Subcutaneous abdominal adipose tissue (tissue), 5 donors: ENCODE data around the gene NPY4R2.
"Not testable (repeated sequence)": the region's sequence is repeated elsewhere in the genome, so short reads cannot be mapped to it uniquely, and the experiment has no call there.

Experiments
- H3K27ac ChIP-seq: one replicate; pipeline ENCODE4 v1.7.0; 2013; ENCODE audit warnings: low read depth, mild to moderate bottlenecking, inconsistent platforms, low read length, moderate library complexity
- H3K27me3 ChIP-seq, 5 donors: one replicate each; pipeline ENCODE4 v1.7.0; 2013; ENCODE audit warnings: low read length in 5 of 5, inconsistent platforms in 1 of 5; ENCODE audit not compliant: control insufficient read depth in 5 of 5, insufficient read depth in 4 of 5
- H3K36me3 ChIP-seq, 5 donors: one replicate each; pipeline ENCODE4 v1.7.0; 2013; ENCODE audit warnings: low read length in 5 of 5; ENCODE audit not compliant: control insufficient read depth in 5 of 5, insufficient read depth in 5 of 5
- H3K4me1 ChIP-seq, 5 donors: one replicate each; pipeline ENCODE4 v1.7.0; 2013; ENCODE audit warnings: low read length in 5 of 5, mild to moderate bottlenecking in 3 of 5, moderate library complexity in 1 of 5; ENCODE audit not compliant: control insufficient read depth in 5 of 5, insufficient read depth in 5 of 5
- H3K4me3 ChIP-seq, 5 donors: one replicate each; pipeline ENCODE4 v1.7.0; 2013; ENCODE audit warnings: low read length in 5 of 5, low read depth in 1 of 5
- H3K9ac ChIP-seq, 5 donors: one replicate each; pipeline ENCODE4 v1.7.0; 2013; ENCODE audit warnings: low read length in 5 of 5, mild to moderate bottlenecking in 4 of 5, moderate library complexity in 3 of 5
- H3K9me3 ChIP-seq, 5 donors: one replicate each; pipeline ENCODE4 v1.7.0; 2013; ENCODE audit warnings: low read length in 5 of 5; ENCODE audit not compliant: control insufficient read depth in 5 of 5
- donor health status: healthy.
- donor health status: healthy.
- donor health status: healthy.
- donor health status: healthy.
- donor health status: healthy.

Gene NPY4R2

DNA sequence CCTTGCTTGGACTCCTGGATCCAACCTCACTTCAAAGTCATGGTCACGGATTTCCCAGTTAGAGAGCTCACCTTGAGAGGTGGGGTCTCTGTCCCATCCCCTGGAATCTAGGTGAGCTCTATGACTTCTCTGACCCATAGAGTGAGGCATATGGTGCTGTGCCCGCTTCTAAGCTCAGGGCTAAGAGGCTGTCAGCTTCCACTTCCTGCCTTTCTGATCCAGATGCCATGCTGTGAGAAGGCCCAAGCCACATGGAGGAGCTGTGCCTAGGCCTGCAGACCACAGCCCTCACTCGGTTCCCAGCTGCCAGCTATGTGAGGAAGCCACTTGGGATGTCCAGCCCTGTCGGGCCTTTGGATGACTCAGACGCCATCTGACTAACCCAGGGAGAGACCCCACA is 41.2 kb downstream of the NPY4R2 start:
- H3K36me3 ChIP-seq, H3K27ac ChIP-seq, H3K27me3 ChIP-seq, H3K9me3 ChIP-seq, H3K9ac ChIP-seq, H3K4me3 ChIP-seq, H3K4me1 ChIP-seq: not testable (repeated sequence)

DNA sequence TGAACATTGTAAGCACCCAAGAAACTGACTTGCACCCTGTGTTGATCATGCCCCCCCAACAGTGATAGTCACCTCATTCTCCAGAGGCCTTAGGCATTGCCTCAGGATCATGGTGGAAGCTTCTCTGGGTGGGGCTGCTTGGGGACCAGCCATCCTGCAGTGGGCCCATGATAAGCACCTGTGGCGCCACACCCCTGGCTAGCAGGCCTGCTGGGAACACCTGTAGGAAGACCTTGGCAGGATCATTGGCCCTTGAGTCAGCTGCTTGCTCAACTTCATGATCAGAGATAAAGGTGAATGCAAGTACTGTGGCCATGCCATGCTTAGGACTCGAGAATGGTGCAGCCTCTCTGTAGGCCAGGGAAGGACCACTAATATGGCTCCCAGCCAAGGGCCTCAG is 42.2 kb downstream of the NPY4R2 start:
- H3K27me3 ChIP-seq, H3K4me3 ChIP-seq, H3K9ac ChIP-seq, H3K9me3 ChIP-seq, H3K36me3 ChIP-seq, H3K4me1 ChIP-seq, H3K27ac ChIP-seq: not testable (repeated sequence)

DNA sequence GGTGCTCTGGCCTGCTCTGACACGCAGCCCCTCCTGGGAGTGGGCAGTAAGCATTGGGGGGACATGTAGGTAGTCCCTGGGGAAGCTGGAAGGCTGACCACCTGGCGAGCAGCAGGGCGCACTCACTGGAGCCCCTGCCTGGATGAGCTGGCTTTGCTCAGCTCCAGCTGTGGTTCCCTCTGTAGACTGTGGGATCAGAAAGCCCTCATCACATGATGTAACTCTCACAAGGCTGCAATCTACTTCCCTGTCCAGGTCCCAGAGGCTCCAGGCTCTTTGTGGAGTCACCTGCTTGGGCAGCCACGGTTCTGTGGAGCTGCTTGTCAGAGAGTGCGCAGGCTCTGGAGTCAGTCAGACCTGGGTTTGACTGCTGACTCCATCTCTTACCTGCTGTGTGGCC is 44.3 kb downstream of the NPY4R2 start:
- H3K4me3 ChIP-seq, H3K9me3 ChIP-seq, H3K4me1 ChIP-seq, H3K9ac ChIP-seq, H3K36me3 ChIP-seq, H3K27ac ChIP-seq, H3K27me3 ChIP-seq: not testable (repeated sequence)

DNA sequence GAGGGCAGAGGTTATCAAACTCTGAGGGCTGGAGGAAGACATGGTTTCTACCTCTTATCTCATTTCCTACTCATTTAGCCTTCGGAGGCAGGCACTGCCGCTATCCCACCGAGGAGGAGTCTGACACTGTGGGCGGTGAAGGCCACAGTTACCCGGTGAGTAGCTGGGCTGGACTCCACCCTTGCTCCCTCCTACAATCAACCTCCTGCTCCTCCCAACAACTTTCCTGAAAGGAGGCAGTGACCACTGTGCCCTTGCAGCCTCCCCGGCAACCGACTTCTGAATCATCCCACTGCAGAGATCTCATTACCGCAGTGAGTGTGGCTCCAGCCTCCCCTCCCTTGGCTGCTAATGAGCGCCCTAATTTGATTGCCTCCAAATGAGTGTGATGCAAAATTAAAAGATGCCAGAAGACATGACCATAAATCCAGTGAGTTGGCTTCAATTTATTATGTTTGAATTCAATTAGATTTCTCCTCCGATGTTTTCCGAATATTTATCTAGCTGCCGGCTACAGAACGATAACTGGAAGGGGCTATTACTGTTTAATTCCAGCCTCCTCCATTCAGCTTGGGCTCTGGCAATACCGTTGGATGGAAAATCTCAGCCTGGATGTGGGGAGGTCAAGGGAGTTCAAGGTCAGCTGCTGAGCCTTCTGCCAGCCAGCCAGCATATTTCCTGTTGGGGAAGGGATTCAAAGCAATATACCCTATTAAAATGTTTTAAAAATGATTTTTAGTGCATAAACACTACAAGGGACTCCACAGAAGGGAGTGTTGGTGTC is 46.0 kb downstream of the NPY4R2 start:
- not testable (repeated sequence) for H3K4me3 ChIP-seq, H3K9me3 ChIP-seq, H3K27me3 ChIP-seq, H3K9ac ChIP-seq, H3K4me1 ChIP-seq, H3K36me3 ChIP-seq, H3K27ac ChIP-seq

DNA sequence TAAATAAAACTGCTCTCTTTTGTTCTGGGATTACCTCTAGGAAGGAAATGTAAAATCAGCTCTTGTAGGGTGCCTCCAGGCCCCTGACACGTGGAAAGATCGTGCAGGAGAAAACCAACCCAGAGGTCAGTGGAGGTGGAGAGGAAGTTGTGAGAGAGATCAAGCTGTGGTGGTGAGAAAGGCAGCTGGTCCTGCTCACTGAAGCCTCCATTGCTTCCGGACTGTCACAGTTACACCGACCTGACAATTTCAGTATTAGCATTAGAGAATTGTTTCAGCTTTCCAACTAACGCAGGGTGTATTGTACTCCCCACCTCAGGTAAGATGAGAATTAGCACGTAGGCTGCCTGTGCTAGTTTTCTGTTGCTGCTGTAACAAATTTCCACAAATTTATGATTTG is 50.5 kb downstream of the NPY4R2 start:
- not testable (repeated sequence) for H3K36me3 ChIP-seq, H3K9me3 ChIP-seq, H3K9ac ChIP-seq, H3K27me3 ChIP-seq, H3K4me3 ChIP-seq, H3K4me1 ChIP-seq, H3K27ac ChIP-seq

DNA sequence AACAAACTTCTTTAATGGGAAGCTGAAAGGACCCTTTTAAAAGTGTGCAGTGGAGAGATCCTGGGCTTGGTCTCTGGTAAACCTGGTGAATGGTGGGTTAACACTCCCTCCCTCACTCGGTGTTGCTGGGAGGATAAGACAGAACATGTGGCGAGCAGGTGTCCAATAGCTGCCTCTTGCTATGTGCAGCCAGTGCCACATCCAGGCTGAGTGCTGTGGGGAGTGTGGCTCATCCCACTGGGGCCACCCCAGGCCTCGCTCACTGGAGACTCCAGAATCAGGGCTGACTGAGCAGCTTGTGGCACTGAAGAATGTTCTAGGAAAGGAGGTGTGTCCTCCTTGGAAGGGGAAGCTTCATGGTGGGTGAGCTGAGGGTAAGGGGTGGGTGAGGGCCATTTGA is 51.6 kb downstream of the NPY4R2 start:
- not testable (repeated sequence) for H3K36me3 ChIP-seq, H3K9ac ChIP-seq

DNA sequence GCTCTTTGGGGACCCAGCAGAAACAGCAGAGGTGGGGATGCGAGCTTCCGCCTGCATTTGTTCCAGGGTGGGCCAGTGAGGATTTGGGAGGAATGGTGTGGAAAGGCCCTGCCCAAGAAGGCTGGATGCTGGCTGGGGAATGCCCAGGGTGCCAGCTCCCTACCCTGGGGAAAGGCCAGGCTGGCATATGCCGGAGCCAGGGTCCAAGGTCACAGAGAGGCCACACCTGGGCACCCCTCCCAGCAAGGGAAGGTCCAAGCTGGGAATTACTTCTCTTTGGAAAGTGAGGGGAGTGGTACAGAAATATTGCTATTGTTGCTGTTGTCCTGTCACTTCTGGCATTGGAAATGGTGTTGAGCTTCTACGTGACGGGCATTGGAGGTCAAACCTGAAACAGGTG is 53.1 kb downstream of the NPY4R2 start:
- H3K27ac ChIP-seq, H3K27me3 ChIP-seq, H3K4me1 ChIP-seq, H3K9me3 ChIP-seq, H3K36me3 ChIP-seq, H3K4me3 ChIP-seq, H3K9ac ChIP-seq: not testable (repeated sequence)

More for the DNA sequence above, 51.6 kb downstream of the NPY4R2 start:
- H3K9me3 ChIP-seq, H3K27me3 ChIP-seq, H3K4me1 ChIP-seq, H3K4me3 ChIP-seq, H3K27ac ChIP-seq: not testable (repeated sequence)

DNA sequence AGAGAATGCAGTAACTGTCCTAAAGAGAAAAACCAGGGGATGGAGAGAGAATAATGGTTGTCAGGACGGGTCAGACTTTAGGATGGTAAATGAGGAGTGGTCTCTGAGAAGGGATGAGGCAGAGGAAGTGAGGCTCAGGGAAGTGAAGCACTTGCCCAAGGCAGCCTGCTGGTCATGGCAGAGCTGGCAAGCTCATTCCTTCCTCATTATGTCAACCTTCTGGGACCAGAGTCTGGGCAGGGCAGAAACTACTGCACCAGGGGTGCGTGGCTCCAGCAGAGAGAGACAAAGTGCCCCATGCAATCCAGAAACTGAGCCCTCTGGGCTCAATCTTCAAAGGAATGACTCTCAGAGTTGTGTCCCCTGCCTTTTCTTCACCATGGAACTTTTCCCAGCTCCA is 53.6 kb downstream of the NPY4R2 start:
- H3K27ac ChIP-seq, H3K36me3 ChIP-seq, H3K4me1 ChIP-seq, H3K9me3 ChIP-seq, H3K9ac ChIP-seq, H3K4me3 ChIP-seq, H3K27me3 ChIP-seq: not testable (repeated sequence)
